ENCODE data around the gene UBR2.

UBR2 gene

DNA sequence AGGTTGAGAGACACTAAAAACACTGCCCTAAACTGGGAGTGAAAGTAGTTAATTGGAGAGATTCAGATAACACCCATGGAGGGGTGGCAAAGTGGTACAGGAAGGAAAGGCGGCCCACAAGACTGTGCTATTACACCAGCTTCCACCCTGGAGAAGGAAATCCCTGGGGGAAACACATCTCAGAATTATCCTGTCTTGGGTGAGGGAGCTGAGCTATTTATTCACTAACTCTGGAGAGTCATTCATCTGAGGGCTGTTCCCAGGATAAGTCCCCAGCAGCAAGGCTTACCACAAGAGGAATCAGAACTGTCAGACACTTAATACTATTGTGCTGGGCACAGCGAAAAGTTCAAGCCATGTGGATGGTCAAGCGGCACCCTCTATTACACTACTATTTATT, 172.1 kb downstream of the UBR2 start:
- no peak for DNase-seq

DNA sequence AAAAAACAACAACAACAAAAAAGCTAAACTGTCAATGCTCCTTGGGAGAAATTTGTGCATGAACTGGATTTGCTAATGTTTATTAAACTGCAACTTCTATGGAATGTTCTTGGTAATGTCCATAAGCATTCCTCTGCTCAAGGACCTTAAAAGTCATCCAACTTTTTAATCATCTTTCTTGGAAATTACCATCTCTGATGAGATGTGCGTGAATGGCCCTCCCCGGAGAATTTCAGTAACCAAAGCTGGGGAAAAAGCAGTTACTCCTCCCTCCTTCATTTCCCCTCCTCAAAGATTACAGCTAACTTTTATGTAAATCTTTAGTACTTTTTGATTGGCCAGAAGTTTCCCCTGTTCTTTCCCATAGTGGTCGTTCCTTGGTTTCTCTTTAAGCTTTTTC, 176.9 kb downstream of the UBR2 start:
- no peak for DNase-seq

- peak; percentile 57 for DNase-seq
Measured at GRCh38 chr6:42742116-42742894, 178.5 kb downstream of the UBR2 start.
